Measurements from ENCODE around the gene ZNF79.
A peak's percentile ranks its signal among the peaks of the same experiment; 100 is the strongest.

ZNF79 gene

GRCh38 chr9:127430415-127430814 lies 6.2 kb downstream of the ZNF79 start:
- no peak for DNase-seq

- peak; percentile 5 for DNase-seq
These were observed 13.5 kb downstream of the ZNF79 start for GRCh38 chr9:127437497-127438264.

- DNase-seq = no peak
These were observed 14.2 kb downstream of the ZNF79 start for GRCh38 chr9:127438394-127438793.

GRCh38 chr9:127444283-127444920 lies 20.2 kb downstream of the ZNF79 start:
- DNase-seq = no peak

- DNase-seq = no peak
These were observed 21.0 kb downstream of the ZNF79 start for GRCh38 chr9:127444921-127445850.

GRCh38 chr9:127445851-127446712 lies 21.9 kb downstream of the ZNF79 start:
- no peak for DNase-seq

GRCh38 chr9:127446713-127447415 lies 22.7 kb downstream of the ZNF79 start:
- no peak for DNase-seq

- DNase-seq = no peak
These were observed 23.4 kb downstream of the ZNF79 start for GRCh38 chr9:127447416-127448111.

- no peak for DNase-seq
These were observed 24.1 kb downstream of the ZNF79 start for GRCh38 chr9:127448112-127448805.

GRCh38 chr9:127449332-127449966 lies 25.3 kb downstream of the ZNF79 start:
- DNase-seq = no peak

- DNase-seq = no peak
These were observed 26.1 kb downstream of the ZNF79 start for GRCh38 chr9:127450243-127450760.

- DNase-seq = peak; percentile 100
These were observed 26.8 kb downstream of the ZNF79 start, which contains the start of the genes LRSAM1 and RPL12 for GRCh38 chr9:127450830-127451607. Gene LRSAM1, plus strand, starts transcription at chr9:127451510. Its CDS starts 3,018 bp downstream, at chr9:127454528. Gene RPL12, minus strand, starts transcription at chr9:127451406. Its CDS starts 89 bp downstream, at chr9:127451317.

- no peak for DNase-seq
These were observed 27.4 kb downstream of the ZNF79 start for GRCh38 chr9:127451608-127451857.

- peak; percentile 25 for DNase-seq
These were observed 27.9 kb downstream of the ZNF79 start for GRCh38 chr9:127451858-127452656.

GRCh38 chr9:127452691-127453090 lies 28.5 kb downstream of the ZNF79 start:
- no peak for DNase-seq

GRCh38 chr9:127455324-127455992 lies 31.3 kb downstream of the ZNF79 start:
- no peak for DNase-seq

GRCh38 chr9:127457191-127457878 lies 33.2 kb downstream of the ZNF79 start:
- no peak for DNase-seq

Measured in effector CD4-positive, alpha-beta T cell (primary cell).